Epithelial cell of proximal tubule (primary cell): Measurements from ENCODE around the gene FCGBP. TPM values are rescaled to one million over a fixed set of nuclear protein-coding genes. Genes with fewer than 3 reads are reported as not detected.

ENCODE experiments used
- DNase-seq: peaks from one replicate; pipeline ENCODE4 v3.0.0-alpha.2; 2011; ENCODE audit warnings: low read depth
- H3K4me3 ChIP-seq: 2 replicates; pipeline ENCODE4 v1.5.1; 2011; ENCODE audit warnings: low read depth, mild to moderate bottlenecking, low read length
- CTCF ChIP-seq: conservative IDR thresholded peaks from 2 replicates; pipeline ENCODE4 v1.5.1; 2012; ENCODE audit warnings: low read depth, mild to moderate bottlenecking, low read length
- total RNA-seq: library from RNA; depleted of rRNA; stranded (reverse); fragments of >200 nt; gene quantifications from 2 replicates; pipeline ENCODE4 v1.2.3, GENCODE V29; 2015

FCGBP gene
- total RNA-seq, 1 donor from 2014 or later = 0.17 TPM

- DNase-seq = no peak
- H3K4me3 ChIP-seq = no peak overlapping the region
- TF ChIP-seq CTCF = no peak
These were observed 8.2 kb downstream of the FCGBP start for GRCh38 chr19:39926170-39926760.

- DNase-seq = no peak
- TF ChIP-seq CTCF = no peak
These were observed 9.5 kb downstream of the FCGBP start for GRCh38 chr19:39924952-39925351.

GRCh38 chr19:39924389-39924788 is 10.0 kb downstream of the FCGBP start:
- DNase-seq = no peak
- H3K4me3 ChIP-seq = no peak overlapping the region
- no peak for TF ChIP-seq CTCF

More at GRCh38 chr19:39924952-39925351, 9.5 kb downstream of the FCGBP start:
- no peak overlapping the region for H3K4me3 ChIP-seq

GRCh38 chr19:39923862-39924261 is 10.6 kb downstream of the FCGBP start:
- no peak for TF ChIP-seq CTCF
- DNase-seq = no peak
- no peak overlapping the region for H3K4me3 ChIP-seq

- DNase-seq = no peak
These were observed 14.5 kb downstream of the FCGBP start for GRCh38 chr19:39919976-39920375.

GRCh38 chr19:39918183-39918651 is 16.2 kb downstream of the FCGBP start:
- TF ChIP-seq CTCF = no peak
- DNase-seq = no peak
- no peak overlapping the region for H3K4me3 ChIP-seq

More at GRCh38 chr19:39919976-39920375, 14.5 kb downstream of the FCGBP start:
- H3K4me3 ChIP-seq = no peak overlapping the region
- no peak for TF ChIP-seq CTCF

GRCh38 chr19:39917561-39918182 is 16.8 kb downstream of the FCGBP start:
- DNase-seq = no peak
- H3K4me3 ChIP-seq = no peak overlapping the region
- TF ChIP-seq CTCF = no peak
